Esophagus muscularis mucosa (tissue), 4 donors: ENCODE results near the gene DCST2.

Experiments
- CTCF ChIP-seq, 3 experiments: fragments of 200-600 bp in 2 of 3; fragments of 450-650 bp in 1 of 3; sonication (generic) in 2 of 3; IDR thresholded peaks; one replicate each; pipeline ENCODE4 v1.5.1; 2017 to 2019; ENCODE audit warnings: antibody characterized with exemption in 3 of 3, mild to moderate bottlenecking in 2 of 3, moderate library complexity in 1 of 3
- EP300 ChIP-seq: sonication (generic); formaldehyde crosslinking; IDR thresholded peaks from one replicate; pipeline ENCODE4 v1.6.1; 2017; ENCODE audit warnings: antibody characterized with exemption
- POLR2A ChIP-seq: fragments of 450-650 bp; IDR thresholded peaks from one replicate; pipeline ENCODE4 v1.6.1; 2017; ENCODE audit warnings: antibody characterized with exemption, moderate library complexity, mild to moderate bottlenecking, low read depth

- TF ChIP-seq CTCF (IDR thresholded peaks at IDR 0.05) (no peak), EP300 (no peak), POLR2A (no peak)
These were observed 40.6 kb downstream of the DCST2 start for GRCh38 chr1:154992721-154993571.
